Kidney epithelial cell (primary cell): ENCODE measurements around the gene SPAG17. TPM values are rescaled to one million over a fixed set of nuclear protein-coding genes. Genes with fewer than 3 reads are reported as not detected.
A peak's percentile ranks its signal among the peaks of the same experiment; 100 is the strongest.

Experiments
- DNase-seq: peaks from one replicate; pipeline ENCODE4 v3.0.0-alpha.2; 2010; ENCODE audit warnings: low read depth
- H3K27me3 ChIP-seq: 2 replicates; pipeline ENCODE4 v1.6.0; 2011; ENCODE audit warnings: low read length; ENCODE audit not compliant: control insufficient read depth, insufficient read depth
- H3K36me3 ChIP-seq: 2 replicates; pipeline ENCODE4 v1.5.1; 2011; ENCODE audit warnings: low read length; ENCODE audit not compliant: control insufficient read depth, insufficient read depth
- H3K4me3 ChIP-seq: 2 replicates; pipeline ENCODE4 v1.5.1; 2011; ENCODE audit warnings: low read depth, mild to moderate bottlenecking, control low read depth, low read length
- CTCF ChIP-seq: IDR thresholded peaks from 2 replicates; pipeline ENCODE4 v1.5.1; 2011; ENCODE audit warnings: mild to moderate bottlenecking, moderate library complexity, low read length, control low read depth, inconsistent platforms; ENCODE audit not compliant: insufficient read depth, poor library complexity, severe bottlenecking
- total RNA-seq: library from RNA; depleted of rRNA; stranded (reverse); fragments of >200 nt; gene quantifications from 2 replicates; pipeline ENCODE4 v1.2.3, GENCODE V29; 2015

SPAG17 gene
- total RNA-seq, 1 donor from 2014 or later: 0.13 TPM

GRCh38 chr1:118143121-118143520 is 41.9 kb downstream of the SPAG17 start:
- DNase-seq: no peak
- Histone ChIP-seq H3K4me3 (no peak overlapping the region), H3K27me3 (no peaks in the 10 kb centered on the region), H3K36me3 (no peaks in the 10 kb centered on the region)
- no peak for TF ChIP-seq CTCF

- Histone ChIP-seq H3K36me3 (no peaks in the 10 kb centered on the region), H3K4me3 (no peak overlapping the region), H3K27me3 (no peaks in the 10 kb centered on the region)
- no peak for TF ChIP-seq CTCF
- DNase-seq: no peak
These were observed 42.5 kb downstream of the SPAG17 start for GRCh38 chr1:118142546-118142945.

- Histone ChIP-seq H3K4me3 (no peak overlapping the region), H3K27me3 (no peaks in the 10 kb centered on the region), H3K36me3 (no peaks in the 10 kb centered on the region)
- DNase-seq: no peak
- TF ChIP-seq CTCF: no peak
These were observed 47.1 kb downstream of the SPAG17 start for GRCh38 chr1:118137900-118138299.

- peak; percentile 34 for DNase-seq
- no peak for TF ChIP-seq CTCF
- Histone ChIP-seq H3K27me3 (no peaks in the 10 kb centered on the region), H3K4me3 (no peak overlapping the region), H3K36me3 (no peaks in the 10 kb centered on the region)
These were observed 48.7 kb downstream of the SPAG17 start for GRCh38 chr1:118136187-118136941.

- Histone ChIP-seq H3K27me3 (no peaks in the 10 kb centered on the region), H3K4me3 (no peak overlapping the region), H3K36me3 (no peaks in the 10 kb centered on the region)
- no peak for DNase-seq
- TF ChIP-seq CTCF: no peak
These were observed 53.0 kb downstream of the SPAG17 start for GRCh38 chr1:118132000-118132399.

- no peak for DNase-seq
- H3K36me3 ChIP-seq: no peaks in the 10 kb centered on the region
- no peak overlapping the region for H3K4me3 ChIP-seq
- no peaks in the 10 kb centered on the region for H3K27me3 ChIP-seq
- TF ChIP-seq CTCF: no peak
These were observed 56.3 kb downstream of the SPAG17 start for GRCh38 chr1:118128761-118129160.
